ENCODE measurements around the gene FIZ1.

DNA sequence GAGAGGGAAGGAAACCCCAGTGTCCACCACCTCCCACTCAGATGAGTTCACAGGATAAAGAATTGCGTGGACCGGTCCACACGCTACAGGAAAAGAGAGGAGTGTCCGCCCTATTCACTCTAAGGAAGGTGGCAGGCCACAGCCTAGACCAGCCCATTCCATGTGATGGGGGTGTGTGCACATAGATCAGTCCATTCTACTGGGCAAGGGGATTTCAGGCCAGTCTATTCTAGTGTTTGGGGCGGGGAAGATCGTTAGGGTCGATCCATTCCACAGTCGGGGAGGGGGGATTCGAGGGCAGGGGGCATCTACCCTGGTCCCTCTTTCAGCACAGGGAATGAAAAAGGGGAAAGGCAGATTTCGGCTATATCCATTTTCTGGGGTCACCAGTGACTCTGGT is 7.8 kb downstream of the FIZ1 start:
- TF ChIP-seq, protein P1, sequence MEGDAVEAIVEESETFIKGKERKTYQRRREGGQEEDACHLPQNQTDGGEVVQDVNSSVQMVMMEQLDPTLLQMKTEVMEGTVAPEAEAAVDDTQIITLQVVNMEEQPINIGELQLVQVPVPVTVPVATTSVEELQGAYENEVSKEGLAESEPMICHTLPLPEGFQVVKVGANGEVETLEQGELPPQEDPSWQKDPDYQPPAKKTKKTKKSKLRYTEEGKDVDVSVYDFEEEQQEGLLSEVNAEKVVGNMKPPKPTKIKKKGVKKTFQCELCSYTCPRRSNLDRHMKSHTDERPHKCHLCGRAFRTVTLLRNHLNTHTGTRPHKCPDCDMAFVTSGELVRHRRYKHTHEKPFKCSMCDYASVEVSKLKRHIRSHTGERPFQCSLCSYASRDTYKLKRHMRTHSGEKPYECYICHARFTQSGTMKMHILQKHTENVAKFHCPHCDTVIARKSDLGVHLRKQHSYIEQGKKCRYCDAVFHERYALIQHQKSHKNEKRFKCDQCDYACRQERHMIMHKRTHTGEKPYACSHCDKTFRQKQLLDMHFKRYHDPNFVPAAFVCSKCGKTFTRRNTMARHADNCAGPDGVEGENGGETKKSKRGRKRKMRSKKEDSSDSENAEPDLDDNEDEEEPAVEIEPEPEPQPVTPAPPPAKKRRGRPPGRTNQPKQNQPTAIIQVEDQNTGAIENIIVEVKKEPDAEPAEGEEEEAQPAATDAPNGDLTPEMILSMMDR (IDR thresholded peaks at IDR 0.05), result no peak
- TF ChIP-seq POLR2A (IDR thresholded peaks at IDR 0.05), result no peak
